GM18499 (cell line): Measurements from ENCODE around the gene OMP.
"Not testable (repeated sequence)": the region's sequence is repeated elsewhere in the genome, so short reads cannot be mapped to it uniquely, and the experiment has no call there.

Source experiments
- ATAC-seq: cut with Tn5 transposase; IDR thresholded peaks from one replicate; pipeline ENCODE4 v1.9.1; 2021; ENCODE audit warnings: moderate number of reproducible peaks; ENCODE audit not compliant: insufficient read depth, unreplicated experiment

OMP gene

GRCh38 chr11:77084581-77085191 is 18.0 kb upstream of the OMP start:
- no peak for ATAC-seq

- ATAC-seq, result no peak
Measured at GRCh38 chr11:77085652-77086051, 17.0 kb upstream of the OMP start.

GRCh38 chr11:77086521-77087472 is 15.8 kb upstream of the OMP start:
- ATAC-seq, result no peak

- ATAC-seq, result no peak
Measured at GRCh38 chr11:77087723-77088225, 14.9 kb upstream of the OMP start.

GRCh38 chr11:77088236-77089003 is 14.2 kb upstream of the OMP start:
- no peak for ATAC-seq

- no peak for ATAC-seq
Measured at GRCh38 chr11:77089004-77089545, 13.6 kb upstream of the OMP start.

GRCh38 chr11:77090046-77090372 is 12.6 kb upstream of the OMP start:
- ATAC-seq, result no peak

- ATAC-seq, result no peak
Measured at GRCh38 chr11:77090373-77091111, 12.1 kb upstream of the OMP start.

GRCh38 chr11:77091146-77091940 is 11.3 kb upstream of the OMP start:
- no peak for ATAC-seq

- no peak for ATAC-seq
Measured at GRCh38 chr11:77092382-77092781, 10.3 kb upstream of the OMP start.

GRCh38 chr11:77093056-77093891 is 9.4 kb upstream of the OMP start:
- ATAC-seq, result no peak

GRCh38 chr11:77093987-77094840 is 8.4 kb upstream of the OMP start:
- no peak for ATAC-seq

GRCh38 chr11:77094841-77095365 is 7.7 kb upstream of the OMP start:
- ATAC-seq, result no peak

- ATAC-seq, result no peak
Measured at GRCh38 chr11:77095551-77096490, 6.8 kb upstream of the OMP start.

GRCh38 chr11:77096591-77097019 is 6.0 kb upstream of the OMP start:
- ATAC-seq, result no peak

- ATAC-seq, result not testable (repeated sequence)
Measured at GRCh38 chr11:77097180-77097579, 5.5 kb upstream of the OMP start.
